ENCODE data around the gene ELP5. TPM values are rescaled to one million over a fixed set of nuclear protein-coding genes. Genes with fewer than 3 reads are reported as not detected.

ELP5 gene
- total RNA-seq, 2 donors from 2014 or later, result 10.2 to 16.3 TPM

- H3K4me3 ChIP-seq, result peak overlapping the region; percentile 85 to 90
- 0 to 1% methylated on average over 20 to 42 of the region's 73 CpGs for WGBS, 2 donors
- H3K4me1 ChIP-seq, result peaks cover 59% of the 10 kb centered on the region
- H3K27ac ChIP-seq, result peak overlapping the region; percentile 78 to 93 (median 87)
- intact Hi-C loops (cut with DNase I), result no loop called here
- TF ChIP-seq, protein P1, sequence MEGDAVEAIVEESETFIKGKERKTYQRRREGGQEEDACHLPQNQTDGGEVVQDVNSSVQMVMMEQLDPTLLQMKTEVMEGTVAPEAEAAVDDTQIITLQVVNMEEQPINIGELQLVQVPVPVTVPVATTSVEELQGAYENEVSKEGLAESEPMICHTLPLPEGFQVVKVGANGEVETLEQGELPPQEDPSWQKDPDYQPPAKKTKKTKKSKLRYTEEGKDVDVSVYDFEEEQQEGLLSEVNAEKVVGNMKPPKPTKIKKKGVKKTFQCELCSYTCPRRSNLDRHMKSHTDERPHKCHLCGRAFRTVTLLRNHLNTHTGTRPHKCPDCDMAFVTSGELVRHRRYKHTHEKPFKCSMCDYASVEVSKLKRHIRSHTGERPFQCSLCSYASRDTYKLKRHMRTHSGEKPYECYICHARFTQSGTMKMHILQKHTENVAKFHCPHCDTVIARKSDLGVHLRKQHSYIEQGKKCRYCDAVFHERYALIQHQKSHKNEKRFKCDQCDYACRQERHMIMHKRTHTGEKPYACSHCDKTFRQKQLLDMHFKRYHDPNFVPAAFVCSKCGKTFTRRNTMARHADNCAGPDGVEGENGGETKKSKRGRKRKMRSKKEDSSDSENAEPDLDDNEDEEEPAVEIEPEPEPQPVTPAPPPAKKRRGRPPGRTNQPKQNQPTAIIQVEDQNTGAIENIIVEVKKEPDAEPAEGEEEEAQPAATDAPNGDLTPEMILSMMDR (IDR thresholded peaks at IDR 0.05), result no peak
- no peak for TF ChIP-seq POLR2A (IDR thresholded peaks at IDR 0.05)
- no peaks in the 10 kb centered on the region for H3K27me3 ChIP-seq
- peaks cover 0 to 2% of the 10 kb centered on the region in 2 donors for H3K36me3 ChIP-seq (replicated peaks in 1 of 2; ENCODE audit: insufficient read depth in 1 of 2, low read depth in 2 of 2)
- DNase-seq (peak; percentile 76 to 86 (median 82)), ATAC-seq (no peak)
- no peaks in the 10 kb centered on the region for H3K9me3 ChIP-seq
Observed at GRCh38 chr17:7237761-7238419, 14.1 kb upstream of the ELP5 start.

DNA sequence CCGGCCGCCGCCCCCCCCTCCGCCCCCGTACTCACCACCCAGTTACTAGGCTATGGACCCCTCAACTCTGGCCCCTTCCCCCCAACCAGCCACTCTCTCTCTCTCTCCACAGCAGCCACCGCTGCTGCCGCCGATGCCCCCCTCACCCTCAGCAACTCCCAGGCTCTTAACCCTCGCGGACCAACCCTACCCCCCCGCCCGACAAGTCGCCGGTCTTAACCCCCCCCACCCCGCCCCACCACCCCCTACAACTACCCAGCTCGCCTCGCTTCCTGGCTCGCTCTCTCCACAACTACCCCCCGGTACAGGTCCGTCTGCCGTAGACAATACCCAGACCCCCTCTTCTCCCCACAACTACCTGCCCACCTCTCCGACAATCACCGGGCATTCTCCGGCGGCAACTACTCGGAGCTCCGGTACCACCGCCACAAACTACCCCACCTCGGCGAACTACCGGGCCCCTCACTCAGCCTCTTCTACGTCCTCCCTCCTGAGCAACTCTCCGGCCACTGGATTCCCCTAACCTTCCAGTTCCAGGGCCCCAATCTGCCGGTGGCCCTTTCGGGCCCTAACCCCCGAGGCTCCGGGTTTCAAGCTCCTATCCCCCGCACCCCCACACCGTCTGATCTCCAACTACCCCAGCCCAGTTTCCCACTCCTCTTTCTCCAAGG lies 13.5 kb upstream of the ELP5 start:
- Histone ChIP-seq H3K4me3 (peak overlapping the region; percentile 85 to 90), H3K36me3 (replicated peaks in 1 of 2; ENCODE audit: insufficient read depth in 1 of 2, low read depth in 2 of 2) (peaks cover 0 to 2% of the 10 kb centered on the region in 2 donors), H3K4me1 (peaks cover 56% of the 10 kb centered on the region), H3K9me3 (no peaks in the 10 kb centered on the region), H3K27me3 (no peaks in the 10 kb centered on the region), H3K27ac (peak overlapping the region; percentile 78 to 93 (median 87))
- no peak for TF ChIP-seq POLR2A (IDR thresholded peaks at IDR 0.05)
- TF ChIP-seq, protein P1 (IDR thresholded peaks at IDR 0.05), result no peak
- WGBS, 2 donors, result 0 to 1% methylated on average over 28 to 31 of the region's 39 CpGs
- intact Hi-C loops (cut with DNase I), result no loop called here
- ATAC-seq, result no peak
- DNase-seq, result peak in 2 of 4 donors; percentile 36 to 44

DNA sequence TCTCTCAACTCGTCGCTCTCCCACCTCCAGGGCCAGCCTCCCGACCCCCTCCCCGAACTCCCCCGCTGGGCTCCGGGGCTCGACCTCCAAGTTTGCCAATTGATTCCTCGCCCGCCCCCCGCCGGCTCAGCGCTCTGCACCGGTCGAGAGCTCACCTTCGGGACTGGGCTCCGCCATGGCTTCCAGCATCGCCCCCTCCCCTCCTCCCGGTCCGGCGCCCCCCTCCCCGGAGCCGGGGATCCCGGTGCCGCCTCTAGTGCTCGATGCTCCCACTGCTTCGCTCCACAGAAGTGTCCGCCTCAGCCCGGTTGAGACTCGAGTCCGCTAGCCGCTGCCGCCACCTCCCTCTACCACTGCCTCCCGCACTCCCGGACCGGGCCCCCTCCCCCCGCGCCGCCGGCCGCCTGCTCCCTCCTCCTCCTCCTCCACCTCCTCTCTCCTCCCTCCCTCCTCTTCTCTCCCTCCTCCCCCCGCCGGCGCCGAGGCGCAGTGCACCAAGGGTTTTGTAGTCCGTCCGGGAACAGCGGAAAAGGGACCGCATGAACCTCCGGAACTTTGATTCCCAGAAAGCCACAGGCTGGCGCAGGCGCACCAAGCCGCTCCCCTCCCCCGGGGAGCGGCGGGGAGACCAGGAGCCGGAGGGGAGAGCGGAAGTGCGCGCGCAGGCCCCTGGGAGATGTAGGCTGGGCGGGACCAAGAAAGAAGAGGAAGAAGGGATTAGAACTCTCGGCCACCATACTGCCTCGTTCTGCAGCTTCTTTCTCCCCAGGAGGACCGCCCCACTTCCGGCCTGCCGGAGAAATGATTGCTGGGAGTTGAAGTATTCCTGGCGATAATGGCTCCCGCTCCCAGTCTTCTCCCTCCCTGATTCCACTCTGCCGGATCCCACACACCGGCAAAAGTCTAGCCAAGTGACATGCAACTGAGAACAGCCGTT lies 12.7 kb upstream of the ELP5 start, which contains the start of gene PHF23:
Gene PHF23, minus strand, starts transcription at position 367 of the 937 bp plus-strand sequence. Its CDS starts 178 bp downstream, at position 189.
- Histone ChIP-seq H3K4me3 (peak within 1 kb of the TSS; percentile 85 to 90), H3K36me3 (replicated peaks in 1 of 2; ENCODE audit: insufficient read depth in 1 of 2, low read depth in 2 of 2) (peaks cover 0 to 2% of the 10 kb centered on the region in 2 donors), H3K27me3 (no peaks in the 10 kb centered on the region), H3K27ac (peak within 1 kb of the TSS; percentile 78 to 98 (median 92)), H3K4me1 (peaks cover 61% of the 10 kb centered on the region), H3K9me3 (no peaks in the 10 kb centered on the region)
- WGBS, 2 donors, result 1% methylated on average over 37 to 70 of the region's 72 CpGs
- peak; percentile 99 for DNase-seq
- ATAC-seq, result peak; percentile 76
- intact Hi-C loops (cut with DNase I), result no loop called here
- TF ChIP-seq, protein P1 (IDR thresholded peaks at IDR 0.05), result peak in 4 of 7 experiments; percentile 18 to 47 (median 42)
- TF ChIP-seq POLR2A (IDR thresholded peaks at IDR 0.05), result peak in 2 of 3 donors; percentile 70 to 79

DNA sequence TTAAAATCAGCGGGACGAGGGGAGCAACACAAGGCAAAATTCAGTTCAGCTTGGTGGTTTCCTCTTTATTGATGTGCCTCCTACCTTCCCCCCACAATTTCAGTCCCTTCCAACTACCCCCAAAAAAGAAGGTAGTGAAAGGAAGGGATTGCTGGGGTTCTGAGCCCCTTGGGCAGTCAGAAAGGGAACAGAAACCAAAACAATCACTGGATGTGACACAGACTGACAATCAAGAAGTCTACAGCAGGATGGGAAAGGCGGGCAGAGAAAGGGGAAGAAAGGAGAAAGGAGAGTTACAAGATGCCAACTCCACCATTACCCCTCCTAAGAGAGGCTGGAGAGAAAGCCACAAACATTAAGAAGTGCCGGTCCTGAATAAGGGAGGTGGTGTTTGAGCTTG lies 11.6 kb upstream of the ELP5 start:
- Histone ChIP-seq H3K27ac (peak overlapping the region in 2 of 4 donors; percentile 98), H3K27me3 (no peaks in the 10 kb centered on the region), H3K9me3 (no peaks in the 10 kb centered on the region), H3K36me3 (replicated peaks in 1 of 2; ENCODE audit: insufficient read depth in 1 of 2, low read depth in 2 of 2) (peaks cover 0 to 2% of the 10 kb centered on the region in 2 donors), H3K4me3 (no peak overlapping the region), H3K4me1 (peaks cover 57% of the 10 kb centered on the region)
- WGBS, 2 donors, result 56 to 64% methylated on average over 4 of the region's 4 CpGs
- no peak for TF ChIP-seq POLR2A (IDR thresholded peaks at IDR 0.05)
- TF ChIP-seq, protein P1 (IDR thresholded peaks at IDR 0.05), result no peak
- ATAC-seq (no peak), DNase-seq (peak in 1 of 4 donors; percentile 26)
- intact Hi-C loops (cut with DNase I), result no loop called here

All from body of pancreas (tissue), 4 donors.